ENCODE results near the gene ITGAD. TPM values are rescaled to one million over a fixed set of nuclear protein-coding genes. Genes with fewer than 3 reads are reported as not detected.

The ITGAD gene
- total RNA-seq, 1 donor from 2014 or later: not detected

GRCh38 chr16:31428279-31428597 lies 35.1 kb downstream of the ITGAD start, which contains the start of gene COX6A2:
Gene COX6A2, minus strand, starts transcription at chr16:31428360. Its CDS starts 35 bp downstream, at chr16:31428325.
- Histone ChIP-seq H3K79me2 (ENCODE audit: insufficient read depth, low read length) (no peaks in the 10 kb centered on the region), H3K27ac (ENCODE audit: low read depth, low read length) (no peak within 1 kb of the TSS), H3K9ac (ENCODE audit: low read length) (no peak within 1 kb of the TSS), H3K4me2 (ENCODE audit: low read length) (no peak within 1 kb of the TSS), H3K27me3 (ENCODE audit: insufficient read depth, low read length) (no peaks in the 10 kb centered on the region), H2AFZ (ENCODE audit: low read depth, low read length) (peak within 1 kb of the TSS; percentile 41), H4K20me1 (ENCODE audit: insufficient read depth, low read length) (no peaks in the 10 kb centered on the region), H3K9me3 (ENCODE audit: insufficient read depth, low read depth, low read length) (no peaks in the 10 kb centered on the region), H3K36me3 (ENCODE audit: insufficient read depth, low read length) (no peaks in the 10 kb centered on the region), H3K4me1 (ENCODE audit: insufficient read depth, low read length) (no peaks in the 10 kb centered on the region), H3K4me3 (ENCODE audit: insufficient read depth, low read depth, low read length) (no peak within 1 kb of the TSS)
- no peak for FAIRE-seq
- Mint-ChIP-seq H3K27ac (ENCODE audit: unreplicated experiment) (no peak within 1 kb of the TSS), H3K9me3 (ENCODE audit: unreplicated experiment) (peaks cover 20% of the 10 kb centered on the region), H3K36me3 (ENCODE audit: low read depth, unreplicated experiment) (no peaks in the 10 kb centered on the region), H3K27me3 (ENCODE audit: low read depth, unreplicated experiment) (peaks cover 35% of the 10 kb centered on the region), H3K4me3 (ENCODE audit: unreplicated experiment) (no peak within 1 kb of the TSS), H3K4me1 (ENCODE audit: low read depth, unreplicated experiment) (no peaks in the 10 kb centered on the region)
- no peak for TF ChIP-seq EZH2 (IDR thresholded peaks at IDR 0.05; ENCODE audit: insufficient read depth, low read length)
- TF ChIP-seq, protein P1, sequence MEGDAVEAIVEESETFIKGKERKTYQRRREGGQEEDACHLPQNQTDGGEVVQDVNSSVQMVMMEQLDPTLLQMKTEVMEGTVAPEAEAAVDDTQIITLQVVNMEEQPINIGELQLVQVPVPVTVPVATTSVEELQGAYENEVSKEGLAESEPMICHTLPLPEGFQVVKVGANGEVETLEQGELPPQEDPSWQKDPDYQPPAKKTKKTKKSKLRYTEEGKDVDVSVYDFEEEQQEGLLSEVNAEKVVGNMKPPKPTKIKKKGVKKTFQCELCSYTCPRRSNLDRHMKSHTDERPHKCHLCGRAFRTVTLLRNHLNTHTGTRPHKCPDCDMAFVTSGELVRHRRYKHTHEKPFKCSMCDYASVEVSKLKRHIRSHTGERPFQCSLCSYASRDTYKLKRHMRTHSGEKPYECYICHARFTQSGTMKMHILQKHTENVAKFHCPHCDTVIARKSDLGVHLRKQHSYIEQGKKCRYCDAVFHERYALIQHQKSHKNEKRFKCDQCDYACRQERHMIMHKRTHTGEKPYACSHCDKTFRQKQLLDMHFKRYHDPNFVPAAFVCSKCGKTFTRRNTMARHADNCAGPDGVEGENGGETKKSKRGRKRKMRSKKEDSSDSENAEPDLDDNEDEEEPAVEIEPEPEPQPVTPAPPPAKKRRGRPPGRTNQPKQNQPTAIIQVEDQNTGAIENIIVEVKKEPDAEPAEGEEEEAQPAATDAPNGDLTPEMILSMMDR (IDR thresholded peaks at IDR 0.05; ENCODE audit: insufficient read depth, low read depth, low read length): no peak
- no peak for DNase-seq (ENCODE audit: low read depth)

DNA sequence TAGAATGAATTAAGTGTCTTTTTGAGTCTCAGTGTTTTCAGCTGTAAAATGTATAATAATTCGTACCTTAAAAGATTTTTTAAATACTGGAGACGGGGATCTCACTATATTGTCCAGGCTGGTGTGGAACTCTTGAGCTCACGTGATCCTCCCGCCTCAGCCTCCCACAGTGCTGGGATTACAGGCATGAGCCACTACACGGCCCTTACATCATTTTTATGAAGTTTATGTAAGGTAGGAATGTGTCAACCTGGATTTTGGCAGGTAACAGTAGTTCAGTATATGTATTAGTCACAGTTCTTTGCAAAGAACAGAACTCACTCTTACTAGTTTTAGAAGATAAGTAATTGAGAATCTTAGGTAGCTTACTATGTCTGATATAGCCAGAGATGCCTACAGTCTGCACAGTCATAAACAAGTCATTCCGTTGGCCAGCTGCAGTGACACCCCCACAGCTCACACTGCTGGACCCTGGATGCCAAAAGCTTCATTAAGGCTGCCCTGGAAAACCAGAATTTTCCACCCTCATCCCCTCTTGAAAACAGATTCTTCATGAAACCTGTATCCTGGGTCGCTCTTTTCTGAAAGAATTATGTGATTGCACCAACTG lies 35.6 kb downstream of the ITGAD start:
- H3K9me3 ChIP-seq (ENCODE audit: insufficient read depth, low read depth, low read length): no peaks in the 10 kb centered on the region
- no peaks in the 10 kb centered on the region for H3K27me3 ChIP-seq (ENCODE audit: insufficient read depth, low read length)
- Mint-ChIP-seq H3K4me1 (ENCODE audit: low read depth, unreplicated experiment) (no peaks in the 10 kb centered on the region), H3K9me3 (ENCODE audit: unreplicated experiment) (peaks cover 15% of the 10 kb centered on the region), H3K36me3 (ENCODE audit: low read depth, unreplicated experiment) (no peaks in the 10 kb centered on the region), H3K27ac (ENCODE audit: unreplicated experiment) (no peak overlapping the region), H3K4me3 (ENCODE audit: unreplicated experiment) (no peak overlapping the region), H3K27me3 (ENCODE audit: low read depth, unreplicated experiment) (peaks cover 30% of the 10 kb centered on the region)
- H4K20me1 ChIP-seq (ENCODE audit: insufficient read depth, low read length): no peaks in the 10 kb centered on the region
- H3K36me3 ChIP-seq (ENCODE audit: insufficient read depth, low read length): no peaks in the 10 kb centered on the region
- DNase-seq (ENCODE audit: low read depth) (no peak), FAIRE-seq (no peak)
- no peak overlapping the region for H3K4me2 ChIP-seq (ENCODE audit: low read length)
- TF ChIP-seq, protein P1 (IDR thresholded peaks at IDR 0.05; ENCODE audit: insufficient read depth, low read depth, low read length): no peak
- no peak for TF ChIP-seq EZH2 (IDR thresholded peaks at IDR 0.05; ENCODE audit: insufficient read depth, low read length)
- H3K27ac ChIP-seq (ENCODE audit: low read depth, low read length): no peak overlapping the region
- H3K9ac ChIP-seq (ENCODE audit: low read length): no peak overlapping the region
- H3K4me1 ChIP-seq (ENCODE audit: insufficient read depth, low read length): no peaks in the 10 kb centered on the region
- H2AFZ ChIP-seq (ENCODE audit: low read depth, low read length): no peak overlapping the region
- H3K4me3 ChIP-seq (ENCODE audit: insufficient read depth, low read depth, low read length): no peak overlapping the region
- H3K79me2 ChIP-seq (ENCODE audit: insufficient read depth, low read length): no peaks in the 10 kb centered on the region

GRCh38 chr16:31429314-31429713 lies 36.2 kb downstream of the ITGAD start:
- no peak overlapping the region for H3K4me2 ChIP-seq (ENCODE audit: low read length)
- Mint-ChIP-seq H3K27me3 (ENCODE audit: low read depth, unreplicated experiment) (peaks cover 25% of the 10 kb centered on the region), H3K4me1 (ENCODE audit: low read depth, unreplicated experiment) (no peaks in the 10 kb centered on the region), H3K36me3 (ENCODE audit: low read depth, unreplicated experiment) (no peaks in the 10 kb centered on the region), H3K9me3 (ENCODE audit: unreplicated experiment) (peaks cover 11% of the 10 kb centered on the region), H3K4me3 (ENCODE audit: unreplicated experiment) (no peak overlapping the region), H3K27ac (ENCODE audit: unreplicated experiment) (no peak overlapping the region)
- TF ChIP-seq, protein P1 (IDR thresholded peaks at IDR 0.05; ENCODE audit: insufficient read depth, low read depth, low read length): no peak
- H4K20me1 ChIP-seq (ENCODE audit: insufficient read depth, low read length): no peaks in the 10 kb centered on the region
- no peak for DNase-seq (ENCODE audit: low read depth)
- H3K9me3 ChIP-seq (ENCODE audit: insufficient read depth, low read depth, low read length): no peaks in the 10 kb centered on the region
- no peak for FAIRE-seq
- no peak overlapping the region for H2AFZ ChIP-seq (ENCODE audit: low read depth, low read length)
- no peaks in the 10 kb centered on the region for H3K27me3 ChIP-seq (ENCODE audit: insufficient read depth, low read length)
- H3K9ac ChIP-seq (ENCODE audit: low read length): no peak overlapping the region
- no peak overlapping the region for H3K4me3 ChIP-seq (ENCODE audit: insufficient read depth, low read depth, low read length)
- H3K27ac ChIP-seq (ENCODE audit: low read depth, low read length): no peak overlapping the region
- no peaks in the 10 kb centered on the region for H3K36me3 ChIP-seq (ENCODE audit: insufficient read depth, low read length)
- H3K4me1 ChIP-seq (ENCODE audit: insufficient read depth, low read length): no peaks in the 10 kb centered on the region
- H3K79me2 ChIP-seq (ENCODE audit: insufficient read depth, low read length): no peaks in the 10 kb centered on the region

Data from astrocyte (in vitro differentiated cells and primary cell).